RWPE2 (cell line): ENCODE data around the gene SAMD13.

Source experiments
- ATAC-seq: fragments of 200-7000 bp; cut with Tn5 transposase; 3 replicates; pipeline ENCODE4 v1.9.1; 2021; ENCODE audit warnings: low read depth
- DNase-seq: peaks from one replicate; pipeline ENCODE4 v3.0.0-alpha.2; 2020; ENCODE audit warnings: low spot score
- H3K27ac ChIP-seq: fragments of 450-650 bp; 2 replicates; pipeline ENCODE4 v1.5.1; 2017; ENCODE audit warnings: mild to moderate bottlenecking; ENCODE audit not compliant: poor library complexity, severe bottlenecking
- H3K27me3 ChIP-seq: fragments of 250-450 bp; sonication (Bioruptor Pico); 2 replicates; pipeline ENCODE4 v1.5.1; 2021; ENCODE audit warnings: mild to moderate bottlenecking, moderate library complexity; ENCODE audit not compliant: insufficient read depth, poor library complexity, severe bottlenecking
- H3K36me3 ChIP-seq: fragments of 250-450 bp; sonication (Bioruptor Pico); 2 replicates; pipeline ENCODE4 v1.5.1; 2020; ENCODE audit warnings: low read depth, mild to moderate bottlenecking, moderate library complexity
- H3K4me1 ChIP-seq: fragments of 250-450 bp; sonication (Bioruptor Pico); 2 replicates; pipeline ENCODE4 v1.5.1; 2021; ENCODE audit warnings: mild to moderate bottlenecking, moderate library complexity; ENCODE audit not compliant: insufficient read depth, poor library complexity, severe bottlenecking
- H3K4me3 ChIP-seq: fragments of 250-450 bp; sonication (Bioruptor Pico); 2 replicates; pipeline ENCODE4 v1.5.1; 2021; ENCODE audit warnings: mild to moderate bottlenecking, moderate library complexity; ENCODE audit not compliant: severe bottlenecking
- H3K9me3 ChIP-seq: fragments of 250-450 bp; sonication (Bioruptor Pico); 2 replicates; pipeline ENCODE4 v1.5.1; 2021; ENCODE audit warnings: mild to moderate bottlenecking, moderate library complexity; ENCODE audit not compliant: severe bottlenecking
- CTCF ChIP-seq: fragments of 450-650 bp; IDR thresholded peaks from one replicate; pipeline ENCODE4 v1.5.1; 2017; ENCODE audit warnings: mild to moderate bottlenecking, moderate library complexity; ENCODE audit not compliant: poor library complexity, severe bottlenecking

SAMD13 gene

GRCh38 chr1:84257617-84258016 is 43.9 kb upstream of the SAMD13 start:
- no peak for TF ChIP-seq CTCF
- Histone ChIP-seq H3K27me3 (no peaks in the 10 kb centered on the region), H3K4me3 (no peak overlapping the region), H3K27ac (no peak overlapping the region), H3K9me3 (no peaks in the 10 kb centered on the region), H3K4me1 (peaks cover 12% of the 10 kb centered on the region), H3K36me3 (no peaks in the 10 kb centered on the region)
- ATAC-seq: no peak
- DNase-seq: no peak

GRCh38 chr1:84259376-84259775 is 42.1 kb upstream of the SAMD13 start:
- H3K27ac ChIP-seq: no peak overlapping the region
- DNase-seq (no peak), ATAC-seq (no peak)
- no peak for TF ChIP-seq CTCF
- H3K27me3 ChIP-seq: no peaks in the 10 kb centered on the region
- peaks cover 2% of the 10 kb centered on the region for H3K4me1 ChIP-seq
- H3K36me3 ChIP-seq: no peaks in the 10 kb centered on the region
- no peak overlapping the region for H3K4me3 ChIP-seq
- H3K9me3 ChIP-seq: no peaks in the 10 kb centered on the region

- DNase-seq: no peak
- Histone ChIP-seq H3K27ac (no peak overlapping the region), H3K4me1 (no peaks in the 10 kb centered on the region), H3K9me3 (no peaks in the 10 kb centered on the region), H3K36me3 (no peaks in the 10 kb centered on the region), H3K27me3 (no peaks in the 10 kb centered on the region), H3K4me3 (no peak overlapping the region)
- TF ChIP-seq CTCF: no peak
- ATAC-seq: no peak
Measured at GRCh38 chr1:84259989-84260388, 41.5 kb upstream of the SAMD13 start.

- H3K27me3 ChIP-seq: no peaks in the 10 kb centered on the region
- no peak overlapping the region for H3K4me3 ChIP-seq
- no peaks in the 10 kb centered on the region for H3K9me3 ChIP-seq
- no peaks in the 10 kb centered on the region for H3K36me3 ChIP-seq
- no peak overlapping the region for H3K27ac ChIP-seq
- H3K4me1 ChIP-seq: no peaks in the 10 kb centered on the region
- no peak for TF ChIP-seq CTCF
- DNase-seq (no peak), ATAC-seq (0 out of 3 replicates have a peak, but pooled peaks have one; percentile 35)
Measured at GRCh38 chr1:84260852-84261518, 40.5 kb upstream of the SAMD13 start.

GRCh38 chr1:84264961-84265360 is 36.5 kb upstream of the SAMD13 start:
- H3K4me1 ChIP-seq: no peaks in the 10 kb centered on the region
- no peaks in the 10 kb centered on the region for H3K9me3 ChIP-seq
- no peaks in the 10 kb centered on the region for H3K36me3 ChIP-seq
- no peak for TF ChIP-seq CTCF
- H3K27ac ChIP-seq: no peak overlapping the region
- H3K4me3 ChIP-seq: no peak overlapping the region
- no peak for ATAC-seq
- H3K27me3 ChIP-seq: no peaks in the 10 kb centered on the region
- no peak for DNase-seq
